ENCODE results near the gene HNRNPA2B1.

- no peak for TF ChIP-seq POLR2A (IDR thresholded peaks at IDR 0.05; ENCODE audit: low read length)
- TF ChIP-seq GATA1 (IDR thresholded peaks at IDR 0.05; ENCODE audit: low read depth, low read length), result no peak
Observed at GRCh38 chr7:26183545-26184280, 16.8 kb downstream of the HNRNPA2B1 start.
